Measurements from ENCODE around the gene OR6C76.

DNA sequence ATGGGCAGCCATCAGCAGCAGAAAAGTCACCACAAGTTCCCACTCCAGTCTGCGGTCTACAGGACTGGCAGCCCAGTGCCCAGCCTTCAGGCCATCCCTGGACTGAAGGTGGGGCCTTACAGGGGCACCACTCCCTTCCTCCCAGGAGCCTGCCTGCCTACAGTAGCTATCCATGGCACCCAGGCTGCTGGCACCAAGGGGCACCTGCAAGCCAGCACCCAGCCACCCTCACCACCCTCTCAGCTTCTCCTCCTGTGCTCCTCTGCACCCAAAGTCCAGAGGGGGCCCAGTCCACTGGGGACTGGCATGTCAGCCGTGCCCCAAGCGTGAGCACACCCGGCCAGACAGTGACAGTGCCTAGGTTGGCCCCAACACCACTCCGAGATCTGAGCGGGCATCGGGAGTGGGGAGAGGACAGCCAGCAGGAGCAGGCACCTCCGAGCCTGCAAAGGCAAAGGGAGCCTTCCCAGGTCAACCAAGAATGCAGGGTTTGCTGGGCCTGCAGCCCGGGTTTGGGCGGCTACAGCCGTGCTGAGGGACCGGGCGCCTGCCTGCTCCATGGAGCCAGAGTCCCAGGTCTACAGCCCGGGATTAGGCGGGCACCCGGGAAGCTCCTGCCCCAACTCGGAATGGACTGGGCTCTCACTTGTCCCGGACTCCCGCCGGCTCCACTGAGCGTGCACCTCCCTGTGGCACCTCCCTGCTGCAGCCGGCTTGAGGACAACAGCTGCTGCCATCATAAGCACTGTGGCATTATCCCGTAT, 33.8 kb upstream of the OR6C76 start:
- TF ChIP-seq GATA2 (IDR thresholded peaks at IDR 0.05; ENCODE audit: low read depth, low read length) (no peak), GATA3 (IDR thresholded peaks at IDR 0.05; ENCODE audit: low read depth, low read length) (no peak)
